Mucosa of descending colon (tissue), 3 donors: ENCODE data around the gene OR2V2. TPM values are rescaled to one million over a fixed set of nuclear protein-coding genes. Genes with fewer than 3 reads are reported as not detected.
A peak's percentile ranks its signal among the peaks of the same experiment; 100 is the strongest.

Source experiments
- ATAC-seq: fragments of 200-7000 bp; cut with Tn5 transposase; one replicate; pipeline ENCODE4 v1.9.1; 2020; ENCODE audit warnings: mild to moderate bottlenecking, moderate library complexity
- DNase-seq, 3 donors: peaks; one replicate each; pipeline ENCODE4 v3.0.0-alpha.2; 2020
- H3K36me3 ChIP-seq: fragments of 200-600 bp; one replicate; pipeline ENCODE4 v1.8.0; 2021; ENCODE audit warnings: low read depth, mild to moderate bottlenecking
- H3K4me1 ChIP-seq: fragments of 200-600 bp; one replicate; pipeline ENCODE4 v1.8.0; 2021; ENCODE audit warnings: low read depth, mild to moderate bottlenecking
- H3K4me3 ChIP-seq: fragments of 200-600 bp; one replicate; pipeline ENCODE4 v1.8.0; 2021; ENCODE audit warnings: mild to moderate bottlenecking
- H3K9me3 ChIP-seq: fragments of 200-600 bp; one replicate; pipeline ENCODE4 v1.8.0; 2021; ENCODE audit warnings: mild to moderate bottlenecking
- intact Hi-C, 2 donors: fragments of 100-400 bp; cut with DNase I in 1 of 2; cut with micrococcal nuclease in 1 of 2; formaldehyde crosslinking; loops; one replicate each; pipeline versions ENCODE4 v1.11.0 to v1.11.1; 2022; cut with DNase I, micrococcal nuclease
- total RNA-seq, 3 donors: library from RNA; stranded (reverse); fragmentation: NEBNext Ultra II Directional in 2 of 3; extraction: Animal tissue kit (Norgen Biotek cat#: 25700) in 2 of 3; gene quantifications; one replicate each; pipeline versions ENCODE4 v1.2.1 to v1.2.4, GENCODE V29; 2021 to 2023
- TF ChIP-seq, protein P1 (sequence below): fragments of 200-600 bp; IDR thresholded peaks from one replicate; pipeline ENCODE4 v1.8.0; 2022; ENCODE audit warnings: antibody characterized with exemption, mild to moderate bottlenecking
- donor health status: DM: no; HTN: no; CAD: no; lungs with moderate emphysema.
- donor health status: DM: no; HTN: no; CAD: no.
- donor health status: DM: no; HTN: yes; CAD: no.

The OR2V2 gene
- total RNA-seq, 3 donors from 2014 or later, result not detected

DNA sequence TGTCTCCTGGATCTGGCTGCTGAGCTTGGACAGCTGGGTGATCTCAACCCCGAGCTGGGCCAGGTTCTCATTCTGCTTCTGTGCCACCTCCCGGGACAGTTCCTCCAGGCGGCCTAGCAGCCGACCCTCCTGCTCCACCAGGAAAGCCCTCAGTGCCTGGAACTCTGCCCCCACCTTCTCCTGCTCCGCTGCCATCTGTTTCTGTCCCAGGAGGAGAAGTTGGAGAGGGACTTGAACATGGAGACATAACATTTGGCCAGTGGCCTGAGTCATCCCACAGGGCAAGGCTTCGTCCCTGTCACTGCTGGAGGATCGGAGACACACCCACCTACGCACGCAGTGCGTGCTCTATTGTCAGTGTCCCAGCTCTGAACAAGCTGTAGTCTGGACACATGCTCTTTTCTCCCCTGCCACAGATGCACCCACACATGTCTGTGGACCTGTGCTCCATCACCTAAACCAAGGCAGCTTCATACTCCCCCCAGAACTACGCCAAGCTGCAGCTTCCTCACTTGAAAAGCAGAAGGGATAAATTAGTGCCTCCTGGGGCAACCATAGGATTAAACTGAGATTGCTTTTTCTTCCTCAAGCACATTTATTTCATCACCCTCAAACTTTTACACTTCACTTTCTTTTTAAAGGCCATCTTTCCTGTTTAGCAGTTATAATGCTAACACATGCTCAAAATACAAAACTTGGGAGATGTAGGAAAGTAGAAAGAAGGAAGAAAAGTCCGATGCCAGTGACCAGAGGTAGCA lies 52.7 kb downstream of the OR2V2 start:
- ATAC-seq (no peak), DNase-seq (no peak)
- H3K9me3 ChIP-seq, result no peaks in the 10 kb centered on the region
- H3K36me3 ChIP-seq, result no peaks in the 10 kb centered on the region
- no peak overlapping the region for H3K4me3 ChIP-seq
- H3K4me1 ChIP-seq, result peaks cover 12% of the 10 kb centered on the region
- intact Hi-C loops, result no loop called here
- TF ChIP-seq, protein P1, sequence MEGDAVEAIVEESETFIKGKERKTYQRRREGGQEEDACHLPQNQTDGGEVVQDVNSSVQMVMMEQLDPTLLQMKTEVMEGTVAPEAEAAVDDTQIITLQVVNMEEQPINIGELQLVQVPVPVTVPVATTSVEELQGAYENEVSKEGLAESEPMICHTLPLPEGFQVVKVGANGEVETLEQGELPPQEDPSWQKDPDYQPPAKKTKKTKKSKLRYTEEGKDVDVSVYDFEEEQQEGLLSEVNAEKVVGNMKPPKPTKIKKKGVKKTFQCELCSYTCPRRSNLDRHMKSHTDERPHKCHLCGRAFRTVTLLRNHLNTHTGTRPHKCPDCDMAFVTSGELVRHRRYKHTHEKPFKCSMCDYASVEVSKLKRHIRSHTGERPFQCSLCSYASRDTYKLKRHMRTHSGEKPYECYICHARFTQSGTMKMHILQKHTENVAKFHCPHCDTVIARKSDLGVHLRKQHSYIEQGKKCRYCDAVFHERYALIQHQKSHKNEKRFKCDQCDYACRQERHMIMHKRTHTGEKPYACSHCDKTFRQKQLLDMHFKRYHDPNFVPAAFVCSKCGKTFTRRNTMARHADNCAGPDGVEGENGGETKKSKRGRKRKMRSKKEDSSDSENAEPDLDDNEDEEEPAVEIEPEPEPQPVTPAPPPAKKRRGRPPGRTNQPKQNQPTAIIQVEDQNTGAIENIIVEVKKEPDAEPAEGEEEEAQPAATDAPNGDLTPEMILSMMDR, result no peak

DNA sequence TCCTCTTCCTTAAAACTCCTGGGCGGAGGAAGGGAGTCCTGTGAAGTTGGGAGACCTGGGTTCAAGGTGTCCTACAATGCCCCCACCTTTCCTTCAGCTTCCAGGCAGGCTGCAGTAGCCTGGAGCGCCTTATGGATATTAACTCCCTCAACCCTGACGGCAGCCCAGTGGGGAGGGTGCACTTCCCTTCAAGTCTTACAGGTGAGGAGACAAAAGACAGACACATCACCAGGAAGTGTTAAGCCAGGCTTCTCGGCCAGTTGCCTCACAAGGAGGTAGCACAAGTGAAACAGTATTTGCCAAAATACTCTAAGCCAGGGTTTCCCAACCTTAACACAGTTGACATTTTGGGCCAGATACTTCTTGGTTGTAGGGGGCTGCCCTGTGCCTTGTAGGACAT lies 53.4 kb downstream of the OR2V2 start:
- DNase-seq (no peak), ATAC-seq (no peak)
- Histone ChIP-seq H3K9me3 (no peaks in the 10 kb centered on the region), H3K4me3 (no peak overlapping the region), H3K4me1 (peaks cover 19% of the 10 kb centered on the region), H3K36me3 (no peaks in the 10 kb centered on the region)
- TF ChIP-seq, protein P1, result no peak
- intact Hi-C loops, result no loop called here

DNA sequence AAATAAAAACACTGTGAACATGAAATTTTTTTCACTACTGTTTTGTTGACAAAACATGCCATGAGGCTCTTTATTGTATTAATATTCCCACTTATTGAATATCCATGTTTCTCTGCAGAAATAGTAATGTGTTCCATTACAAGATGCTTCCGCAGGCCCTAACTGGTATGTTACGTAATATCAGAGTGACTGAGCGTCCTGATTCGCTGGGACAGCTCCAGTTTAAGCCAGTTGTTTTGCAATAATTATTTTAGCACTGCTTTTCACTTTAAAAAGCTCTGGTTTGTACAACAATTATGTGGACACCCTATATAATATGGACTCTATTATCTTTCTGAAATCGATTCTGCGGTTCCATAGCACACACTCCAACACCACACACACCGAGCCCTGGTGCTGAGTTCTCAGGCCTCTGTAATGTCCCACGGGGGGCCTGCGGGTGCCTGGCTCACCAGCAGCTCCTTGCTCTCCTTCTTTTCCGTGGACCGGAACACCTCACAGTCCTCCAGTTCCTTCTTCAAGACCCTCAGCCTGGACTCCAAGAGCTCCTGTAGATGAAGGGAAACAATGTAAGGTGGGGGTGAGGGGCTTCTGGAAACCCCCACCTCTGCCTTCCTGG lies 55.8 kb downstream of the OR2V2 start:
- intact Hi-C loops, result no loop called here
- TF ChIP-seq, protein P1, result no peak
- DNase-seq, result no peak
- Histone ChIP-seq H3K9me3 (no peaks in the 10 kb centered on the region), H3K4me3 (no peak overlapping the region), H3K36me3 (no peaks in the 10 kb centered on the region), H3K4me1 (peaks cover 27% of the 10 kb centered on the region)
- no peak for ATAC-seq

DNA sequence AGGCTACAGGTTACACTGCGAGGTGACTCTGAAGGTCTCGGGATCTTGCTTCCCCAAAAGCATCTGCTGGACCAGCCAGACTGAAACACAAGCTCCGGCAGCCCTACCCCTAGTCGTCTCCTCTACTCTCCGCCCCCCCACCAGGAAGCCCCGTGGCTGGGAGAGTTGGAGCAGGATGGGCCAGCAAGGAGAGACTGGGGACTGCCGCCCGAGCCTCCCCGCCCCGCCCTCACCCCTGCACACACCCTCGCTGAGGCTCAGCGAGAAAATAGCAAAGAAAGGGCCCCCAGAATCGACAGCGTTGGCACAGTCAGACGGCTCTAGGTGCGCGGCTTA lies 56.4 kb downstream of the OR2V2 start:
- DNase-seq (peak in 2 of 3 donors; percentile 18 to 56), ATAC-seq (peak; percentile 4)
- Histone ChIP-seq H3K4me3 (no peak overlapping the region), H3K36me3 (no peaks in the 10 kb centered on the region), H3K4me1 (peaks cover 27% of the 10 kb centered on the region), H3K9me3 (no peaks in the 10 kb centered on the region)
- intact Hi-C loops, result no loop called here
- TF ChIP-seq, protein P1, result no peak

DNA sequence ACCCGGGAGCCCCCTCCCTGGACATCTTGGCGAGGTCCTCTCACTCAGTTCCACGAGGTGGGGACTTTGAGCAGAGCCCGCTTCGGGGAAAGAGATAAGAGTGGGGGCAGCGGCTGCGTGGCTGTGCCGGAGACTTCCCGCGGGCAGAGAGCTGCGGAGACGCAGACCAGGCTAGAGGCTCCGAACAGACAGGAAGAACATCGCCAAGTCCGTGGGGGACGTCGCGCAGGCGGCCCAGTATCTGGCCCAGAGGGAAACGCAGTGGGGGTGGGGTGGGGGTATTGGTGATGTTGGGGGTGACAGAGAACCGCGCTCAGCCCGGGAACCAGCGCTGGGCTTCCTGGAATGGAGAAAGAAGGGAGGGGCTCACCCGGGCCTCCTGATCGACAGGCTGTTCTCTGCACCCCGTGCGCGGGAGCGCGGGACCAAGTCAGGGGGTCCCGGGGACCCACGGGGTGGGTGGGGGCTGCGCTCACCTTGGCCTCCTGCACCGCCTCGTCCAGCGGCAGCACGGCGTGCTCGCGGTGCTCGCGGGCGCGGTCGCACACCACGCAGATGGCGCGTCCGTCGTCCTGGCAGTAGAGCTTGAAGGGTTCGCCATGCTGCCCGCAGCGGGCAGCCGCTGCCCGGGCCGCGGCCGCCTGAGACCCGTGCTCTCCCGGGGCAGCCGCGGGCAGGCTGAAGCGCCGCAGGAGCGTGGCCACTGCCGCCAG lies 56.9 kb downstream of the OR2V2 start:
- intact Hi-C loops, result no loop called here
- peak in 2 of 3 donors; percentile 38 to 59 for DNase-seq
- Histone ChIP-seq H3K4me1 (peaks cover 27% of the 10 kb centered on the region), H3K4me3 (peak overlapping the region; percentile 9), H3K36me3 (no peaks in the 10 kb centered on the region), H3K9me3 (no peaks in the 10 kb centered on the region)
- TF ChIP-seq, protein P1, result no peak
- ATAC-seq, result peak; percentile 42
